Measurements from ENCODE around the gene PCMT1. TPM values are rescaled to one million over a fixed set of nuclear protein-coding genes. Genes with fewer than 3 reads are reported as not detected.

PCMT1 gene
- total and polyA plus RNA-seq, 2 of the 13 experiments (the other 11 are each of a cell fraction or from before 2014, with no cell fraction given) = 112 to 169 TPM

- TF ChIP-seq REST (IDR thresholded peaks at IDR 0.05; ENCODE audit: borderline replicate concordance in 1 of 2, low read depth in 1 of 2, low read length in 2 of 2) = no peak
- no peak for TF ChIP-seq ZHX2 (IDR thresholded peaks at IDR 0.05; ENCODE audit: low read depth)
- no peak for TF ChIP-seq ZHX2 (CRISPR knock-in tag; IDR thresholded peaks at IDR 0.05; ENCODE audit: borderline replicate concordance)
- TF ChIP-seq ZNF225 (CRISPR knock-in tag; IDR thresholded peaks at IDR 0.05) = no peak
- peak; percentile 48; the same call in 1 of the 2 replicates for TF ChIP-seq PATZ1 (CRISPR knock-in tag; IDR thresholded peaks at IDR 0.05)
- no peak for TF ChIP-seq NR3C1 (CRISPR knock-in tag; IDR thresholded peaks at IDR 0.05)
- no peak for TF ChIP-seq ZNF496 (CRISPR knock-in tag; IDR thresholded peaks at IDR 0.05; ENCODE audit: insufficient replicate concordance)
- TF ChIP-seq SMAD1 (CRISPR knock-in tag; IDR thresholded peaks at IDR 0.05; ENCODE audit: borderline replicate concordance, low read depth) = no peak
- no peak for TF ChIP-seq KAT2B (IDR thresholded peaks at IDR 0.05; ENCODE audit: borderline replicate concordance, low read depth, low read length)
- no peak; the same call in 1 of the 2 replicates for TF ChIP-seq GATAD1 (CRISPR knock-in tag; IDR thresholded peaks at IDR 0.05)
- TF ChIP-seq SMAD3 (CRISPR knock-in tag; IDR thresholded peaks at IDR 0.05) = 0 out of 2 replicates have a peak, but pooled peaks have one; percentile 28
- peak; percentile 68; the same call in 1 of the 3 replicates for TF ChIP-seq MXI1 (IDR thresholded peaks at IDR 0.05; ENCODE audit: borderline replicate concordance, low read depth, low read length)
- TF ChIP-seq GTF3A (CRISPR knock-in tag; conservative IDR thresholded peaks at IDR 0.05) = no peak
- TF ChIP-seq GPBP1L1 (CRISPR knock-in tag; IDR thresholded peaks at IDR 0.05) = no peak
- no peak for TF ChIP-seq ELK4 (CRISPR knock-in tag; IDR thresholded peaks at IDR 0.05; ENCODE audit: borderline replicate concordance)
These were observed 81.8 kb downstream of the PCMT1 start (continued) for GRCh38 chr6:149831308-149831820.
